ENCODE data around the gene OVOL3.
"Not testable (repeated sequence)": the region's sequence is repeated elsewhere in the genome, so short reads cannot be mapped to it uniquely, and the experiment has no call there.

OVOL3 gene

DNA sequence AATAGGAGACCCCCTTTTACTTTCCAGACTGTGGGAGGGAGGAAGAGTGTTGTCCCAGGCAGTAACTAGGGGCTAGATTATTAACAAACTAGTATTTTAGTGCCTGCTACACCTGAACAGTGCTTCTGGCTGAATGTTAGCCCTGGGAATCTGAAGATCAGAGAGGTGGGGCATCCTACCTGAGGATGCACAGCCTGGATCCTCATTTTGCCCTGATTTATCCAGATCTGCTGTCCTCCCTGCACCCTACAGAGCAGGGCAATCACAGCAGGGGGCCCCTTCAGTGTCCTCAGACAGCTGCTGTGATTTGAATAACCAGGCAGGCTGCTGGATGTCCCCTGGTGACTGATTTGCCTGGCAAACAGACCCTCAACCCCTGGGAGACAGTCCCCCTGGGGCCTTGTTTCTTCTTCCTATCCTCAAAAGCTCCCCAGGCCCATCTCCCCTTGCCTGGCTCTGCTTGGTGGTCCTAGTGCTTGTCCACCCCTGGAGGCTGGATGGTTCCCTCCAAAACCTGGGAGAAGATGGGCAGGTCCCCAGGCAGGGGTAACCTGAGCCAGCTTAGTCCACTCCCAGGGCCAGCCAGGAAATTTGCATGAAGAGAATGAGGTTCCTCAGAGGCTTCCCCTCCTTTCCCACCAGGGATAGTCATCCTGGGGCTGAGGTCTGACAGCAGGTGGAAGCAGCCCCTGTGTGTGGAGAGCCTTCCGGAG, at the start of gene OVOL3:
OVOL3 (plus strand) TSS at position 657 of the 713 bp plus-strand sequence. CDS start 60 bp downstream, outside the sequence.
- TF ChIP-seq, protein P1, sequence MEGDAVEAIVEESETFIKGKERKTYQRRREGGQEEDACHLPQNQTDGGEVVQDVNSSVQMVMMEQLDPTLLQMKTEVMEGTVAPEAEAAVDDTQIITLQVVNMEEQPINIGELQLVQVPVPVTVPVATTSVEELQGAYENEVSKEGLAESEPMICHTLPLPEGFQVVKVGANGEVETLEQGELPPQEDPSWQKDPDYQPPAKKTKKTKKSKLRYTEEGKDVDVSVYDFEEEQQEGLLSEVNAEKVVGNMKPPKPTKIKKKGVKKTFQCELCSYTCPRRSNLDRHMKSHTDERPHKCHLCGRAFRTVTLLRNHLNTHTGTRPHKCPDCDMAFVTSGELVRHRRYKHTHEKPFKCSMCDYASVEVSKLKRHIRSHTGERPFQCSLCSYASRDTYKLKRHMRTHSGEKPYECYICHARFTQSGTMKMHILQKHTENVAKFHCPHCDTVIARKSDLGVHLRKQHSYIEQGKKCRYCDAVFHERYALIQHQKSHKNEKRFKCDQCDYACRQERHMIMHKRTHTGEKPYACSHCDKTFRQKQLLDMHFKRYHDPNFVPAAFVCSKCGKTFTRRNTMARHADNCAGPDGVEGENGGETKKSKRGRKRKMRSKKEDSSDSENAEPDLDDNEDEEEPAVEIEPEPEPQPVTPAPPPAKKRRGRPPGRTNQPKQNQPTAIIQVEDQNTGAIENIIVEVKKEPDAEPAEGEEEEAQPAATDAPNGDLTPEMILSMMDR (IDR thresholded peaks at IDR 0.05; ENCODE audit: low read depth, low read length) = no peak
- DNase-seq (ENCODE audit: extremely low read depth, low read depth) = no peak

DNA sequence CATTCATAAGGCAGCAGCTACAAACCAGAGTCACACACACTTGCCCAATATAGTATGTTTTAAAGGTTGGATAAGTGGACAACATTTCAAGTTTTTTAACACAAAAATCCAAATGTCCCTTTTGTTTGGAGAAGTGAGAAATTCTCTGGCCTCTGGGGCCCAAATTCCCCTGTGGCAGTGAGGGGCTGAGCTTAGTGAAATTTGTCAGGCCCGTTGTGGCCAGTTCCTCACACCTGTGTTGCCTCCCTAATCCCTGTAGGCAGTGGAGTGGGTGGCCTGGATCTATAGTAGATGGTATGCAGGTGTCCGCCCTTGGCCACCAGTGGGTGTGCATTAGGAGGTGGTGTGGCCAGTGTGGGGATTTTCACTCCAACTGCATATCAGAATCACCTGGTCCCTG, 49.6 kb upstream of the OVOL3 start:
- TF ChIP-seq, protein P1 (IDR thresholded peaks at IDR 0.05; ENCODE audit: low read depth, low read length) = no peak
- DNase-seq (ENCODE audit: extremely low read depth, low read depth) = no peak

DNA sequence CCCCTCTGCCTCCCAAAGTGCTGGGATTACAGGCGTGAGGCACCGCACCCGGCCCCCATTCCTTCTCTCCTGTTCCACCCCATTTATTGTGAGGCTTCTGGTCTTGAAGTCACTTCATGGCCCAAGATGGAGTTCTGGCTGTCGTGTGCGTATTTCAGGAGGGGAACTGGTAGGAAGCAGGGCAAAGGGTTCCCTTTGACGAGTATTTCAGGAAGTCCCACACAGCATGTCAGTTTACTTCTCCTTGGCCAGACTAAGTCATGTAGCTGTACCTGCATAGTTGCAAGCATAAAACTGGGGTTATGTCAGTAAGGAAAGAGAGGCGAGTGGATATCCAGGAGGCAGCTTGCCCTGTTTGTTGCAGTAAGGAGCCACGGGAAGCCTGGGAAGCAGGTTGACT, 46.1 kb upstream of the OVOL3 start:
- TF ChIP-seq, protein P1 (IDR thresholded peaks at IDR 0.05; ENCODE audit: low read depth, low read length) = no peak
- no peak for DNase-seq (ENCODE audit: extremely low read depth, low read depth)

DNA sequence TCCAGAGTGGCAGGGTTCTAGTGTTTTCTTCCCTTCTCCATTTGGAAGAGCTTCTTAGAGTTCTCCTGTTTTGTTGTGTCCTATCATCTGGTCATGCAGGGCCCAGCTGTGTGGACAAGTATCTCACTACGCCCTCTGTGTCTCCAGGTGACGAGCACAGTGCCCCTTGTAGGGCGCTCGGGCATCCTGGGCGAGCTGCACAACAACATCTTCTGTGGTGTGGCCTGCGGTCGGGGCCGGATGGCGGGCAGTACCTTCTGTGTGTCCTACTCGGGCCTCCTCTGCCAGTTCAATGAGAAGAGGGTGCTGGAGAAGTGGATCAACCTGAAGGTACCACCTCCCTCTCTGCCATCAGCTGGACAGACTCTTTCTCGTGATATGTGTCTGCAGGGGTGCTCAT, 43.3 kb upstream of the OVOL3 start:
- TF ChIP-seq, protein P1 (IDR thresholded peaks at IDR 0.05; ENCODE audit: low read depth, low read length) = no peak
- no peak for DNase-seq (ENCODE audit: extremely low read depth, low read depth)

DNA sequence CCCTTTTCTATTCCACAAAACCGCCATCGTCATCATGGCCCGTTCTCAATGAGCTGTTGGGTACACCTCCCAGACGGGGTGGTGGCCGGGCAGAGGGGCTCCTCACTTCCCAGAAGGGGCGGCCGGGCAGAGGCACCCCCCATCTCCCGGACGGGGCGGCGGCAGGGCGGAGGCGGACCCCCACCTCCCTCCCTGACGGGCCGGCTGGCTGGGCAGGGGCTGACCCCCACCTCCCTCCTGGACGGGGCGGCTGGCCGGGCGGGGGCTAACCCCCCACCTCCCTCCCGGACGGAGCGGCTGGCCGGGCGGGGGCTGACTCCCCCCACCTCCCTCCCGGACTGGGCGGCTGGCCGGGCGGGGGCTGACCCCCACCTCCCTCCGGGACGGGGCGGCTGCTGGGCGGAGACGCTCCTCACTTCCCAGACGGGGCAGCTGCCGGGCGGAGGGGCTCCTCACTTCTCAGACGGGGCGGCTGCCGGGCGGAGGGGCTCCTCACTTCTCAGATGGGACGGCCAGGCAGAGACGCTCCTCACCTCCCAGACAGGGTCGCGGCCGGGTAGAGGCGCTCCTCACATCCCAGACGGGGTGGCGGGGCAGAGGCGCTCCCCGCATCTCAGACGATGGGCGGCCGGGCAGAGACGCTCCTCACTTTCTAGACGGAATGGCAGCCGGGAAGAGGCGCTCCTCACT, 42.0 kb upstream of the OVOL3 start:
- DNase-seq (ENCODE audit: extremely low read depth, low read depth) = not testable (repeated sequence)

DNA sequence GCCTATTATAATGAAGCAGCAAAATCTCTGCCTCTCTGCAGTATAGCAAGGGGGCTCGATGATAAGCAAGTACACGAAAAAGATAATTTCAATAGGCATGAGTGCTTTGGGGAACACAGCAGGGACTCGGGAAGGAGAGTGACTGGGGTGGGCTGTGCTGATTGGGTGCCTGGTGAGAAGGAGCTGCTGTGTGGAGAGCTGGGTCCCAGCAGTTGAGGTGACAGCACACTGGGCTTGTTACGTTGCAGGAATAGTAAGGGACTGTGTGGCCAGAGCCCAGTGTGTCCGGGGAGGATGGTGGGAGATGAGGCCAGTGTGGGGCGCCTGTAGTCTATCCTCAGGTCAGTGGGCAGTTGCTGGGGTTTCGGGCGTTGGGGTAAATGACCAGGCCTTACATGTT, 38.9 kb upstream of the OVOL3 start:
- DNase-seq (ENCODE audit: extremely low read depth, low read depth) = no peak
- TF ChIP-seq, protein P1 (IDR thresholded peaks at IDR 0.05; ENCODE audit: low read depth, low read length) = no peak

DNA sequence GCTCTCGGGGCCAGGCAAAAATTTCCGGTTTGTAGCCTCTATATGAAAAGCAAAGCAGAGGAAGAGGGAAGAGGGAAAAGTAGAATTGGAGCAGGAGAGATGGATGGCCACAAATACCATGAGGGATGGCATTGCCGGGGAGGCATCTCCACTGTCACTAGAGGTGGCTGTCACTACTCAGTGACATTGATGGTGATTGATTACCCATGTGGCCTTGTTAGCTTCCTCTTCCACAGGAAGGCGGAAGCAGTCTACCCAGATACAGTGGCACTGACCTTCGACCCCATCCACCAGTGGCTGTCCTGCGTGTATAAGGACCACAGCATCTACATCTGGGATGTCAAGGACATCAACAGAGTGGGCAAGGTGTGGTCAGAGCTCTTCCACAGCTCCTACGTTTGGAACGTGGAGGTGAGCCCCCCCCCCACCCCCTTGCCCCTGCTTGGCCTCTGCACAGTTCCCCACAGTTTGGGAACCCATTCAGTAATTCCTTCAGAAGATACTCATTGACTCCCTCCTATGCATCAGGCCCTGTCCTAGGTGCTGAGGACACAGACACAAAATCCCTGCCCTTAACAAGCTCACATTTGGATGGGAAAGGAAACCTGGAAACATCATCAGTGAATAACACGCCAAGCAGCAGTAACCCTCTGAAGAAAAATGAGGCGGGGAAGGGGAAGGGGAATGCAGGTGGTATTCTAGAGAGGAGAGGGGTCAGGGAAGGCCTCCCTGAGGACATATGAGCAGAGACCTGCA, 37.6 kb upstream of the OVOL3 start:
- TF ChIP-seq, protein P1 (IDR thresholded peaks at IDR 0.05; ENCODE audit: low read depth, low read length) = no peak
- no peak for DNase-seq (ENCODE audit: extremely low read depth, low read depth)

Measured in AG09319 (cell line).